Adrenal gland (tissue), 12 donors: ENCODE data around the gene FAM50A. TPM values are rescaled to one million over a fixed set of nuclear protein-coding genes. Genes with fewer than 3 reads are reported as not detected.

ENCODE experiments used
- DNase-seq, 7 donors: peaks; one replicate each; pipeline ENCODE4 v3.0.0-alpha.2; 2019 to 2020
- H3K27ac ChIP-seq, 5 donors: fragments of 200-600 bp; sonication (generic) in 4 of 5; 1 replicate in 3 of 5; 2 replicates in 2 of 5; pipeline versions ENCODE4 v1.5.1 to v1.8.0; 2016 to 2020; ENCODE audit warnings: mild to moderate bottlenecking in 1 of 5
- H3K27me3 ChIP-seq: fragments of 200-600 bp; 2 replicates; pipeline ENCODE4 v1.8.0; 2021
- H3K36me3 ChIP-seq, 2 donors: fragments of 200-600 bp; replicated peaks in 1 of 2; 1 replicate in 1 of 2; 2 replicates in 1 of 2; pipeline versions ENCODE4 v1.5.1 to v1.8.0; 2018 to 2022
- H3K4me1 ChIP-seq, 2 donors: fragments of 200-600 bp; replicated peaks in 1 of 2; 1 replicate in 1 of 2; 2 replicates in 1 of 2; pipeline versions ENCODE4 v1.5.1 to v1.8.0; 2018 to 2021
- H3K4me3 ChIP-seq, 4 donors: fragments of 200-600 bp; sonication (generic) in 3 of 4; one replicate each; pipeline ENCODE4 v1.5.1; 2016 to 2018
- H3K9me3 ChIP-seq, 3 donors: fragments of 200-600 bp; sonication (generic) in 1 of 3; replicated peaks in 1 of 3; 1 replicate in 2 of 3; 2 replicates in 1 of 3; pipeline versions ENCODE4 v1.5.1 to v1.8.0; 2016 to 2021
- POLR2A ChIP-seq, 2 donors: fragments of 450-650 bp; IDR thresholded peaks; one replicate each; pipeline ENCODE4 v1.6.1; 2017; ENCODE audit warnings: antibody characterized with exemption in 2 of 2, mild to moderate bottlenecking in 2 of 2, moderate library complexity in 1 of 2
- WGBS, 4 donors: extraction: QIAGEN DNeasy Blood & Tissue Kit in 2 of 4; methylation state at CpG; one replicate each; pipeline versions ENCODE4 v1.1.5 to v1.1.7; 2013 to 2017; 5-methylcytosine and 5-hydroxymethylcytosine counted together
- intact Hi-C, 2 donors: fragments of 100-400 bp; cut with DNase I; formaldehyde crosslinking; loops; one replicate each; pipeline versions ENCODE4 v1.14.1 to v1.15.0; 2022 to 2023
- polyA plus RNA-seq, 3 donors: library from polyadenylated mRNA; stranded (reverse); fragments of 200-250 nt in 2 of 3; fragments of 350-450 nt in 1 of 3; fragmentation: Illumina TruSeq in 1 of 3; extraction: RNeasy Lipid Tissue Mini Kit (QIAGEN cat#74804) in 1 of 3; gene quantifications; one replicate each; pipeline ENCODE4 v1.2.3, GENCODE V29; 2013 to 2014
- total RNA-seq, 9 donors: library from RNA; depleted of rRNA in 4 of 9; stranded (reverse); fragments of >200 nt in 4 of 9; fragments of 120-200 nt in 1 of 9; fragmentation: NEBNext Ultra II Directional in 1 of 9; extraction: Animal tissue kit (Norgen Biotek cat#: 25700) in 1 of 9; gene quantifications; one replicate each; pipeline versions ENCODE4 v1.1.0 to v1.2.4, GENCODE V29; 2013 to 2023
- TF ChIP-seq, protein P1 (sequence below), 6 experiments: fragments of 450-650 bp in 4 of 6; fragments of 200-600 bp in 2 of 6; sonication (generic) in 1 of 6; IDR thresholded peaks; 1 replicate in 5 of 6; 2 replicates in 1 of 6; pipeline versions ENCODE4 v1.5.1 to v1.8.0; 2016 to 2021; ENCODE audit warnings: antibody characterized with exemption in 6 of 6, mild to moderate bottlenecking in 2 of 6, moderate library complexity in 1 of 6
- donor health status: healthy with polysubstance abuse.
- donor health status: Bipolar disorder and iron deficiency.
- donor health status: DM: yes; HTN: yes; CAD: no.
- donor health status: DM: no; HTN: no; CAD: no.
- donor health status: DM: no; HTN: no; CAD: no.
- donor health status: DM: yes; HTN: yes; CAD: no.

FAM50A gene
- total and polyA plus RNA-seq, 12 donors = 25.1 to 451 (median 59.4) TPM

- Histone ChIP-seq H3K9me3 (no peaks in the 10 kb centered on the region), H3K36me3 (no peaks in the 10 kb centered on the region), H3K4me1 (peaks cover 5 to 14% of the 10 kb centered on the region in 2 donors), H3K27ac (peak overlapping the region in 3 of 5 donors; percentile 81 to 97 (median 93)), H3K4me3 (peak overlapping the region in 1 of 4 donors; percentile 66), H3K27me3 (no peaks in the 10 kb centered on the region)
- no peak for TF ChIP-seq POLR2A (IDR thresholded peaks at IDR 0.05)
- TF ChIP-seq, protein P1, sequence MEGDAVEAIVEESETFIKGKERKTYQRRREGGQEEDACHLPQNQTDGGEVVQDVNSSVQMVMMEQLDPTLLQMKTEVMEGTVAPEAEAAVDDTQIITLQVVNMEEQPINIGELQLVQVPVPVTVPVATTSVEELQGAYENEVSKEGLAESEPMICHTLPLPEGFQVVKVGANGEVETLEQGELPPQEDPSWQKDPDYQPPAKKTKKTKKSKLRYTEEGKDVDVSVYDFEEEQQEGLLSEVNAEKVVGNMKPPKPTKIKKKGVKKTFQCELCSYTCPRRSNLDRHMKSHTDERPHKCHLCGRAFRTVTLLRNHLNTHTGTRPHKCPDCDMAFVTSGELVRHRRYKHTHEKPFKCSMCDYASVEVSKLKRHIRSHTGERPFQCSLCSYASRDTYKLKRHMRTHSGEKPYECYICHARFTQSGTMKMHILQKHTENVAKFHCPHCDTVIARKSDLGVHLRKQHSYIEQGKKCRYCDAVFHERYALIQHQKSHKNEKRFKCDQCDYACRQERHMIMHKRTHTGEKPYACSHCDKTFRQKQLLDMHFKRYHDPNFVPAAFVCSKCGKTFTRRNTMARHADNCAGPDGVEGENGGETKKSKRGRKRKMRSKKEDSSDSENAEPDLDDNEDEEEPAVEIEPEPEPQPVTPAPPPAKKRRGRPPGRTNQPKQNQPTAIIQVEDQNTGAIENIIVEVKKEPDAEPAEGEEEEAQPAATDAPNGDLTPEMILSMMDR (IDR thresholded peaks at IDR 0.05) = no peak
- no peak for DNase-seq
- WGBS, 4 donors = 75 to 93% (median 91%) methylated on average over 1 to 4 of the region's 4 CpGs; no CpG with 5 or more reads in 1 of the 4 donors
- intact Hi-C loops = no loop called here
Measured at GRCh38 chrX:154489182-154489581, 45.2 kb downstream of the FAM50A start.

DNA sequence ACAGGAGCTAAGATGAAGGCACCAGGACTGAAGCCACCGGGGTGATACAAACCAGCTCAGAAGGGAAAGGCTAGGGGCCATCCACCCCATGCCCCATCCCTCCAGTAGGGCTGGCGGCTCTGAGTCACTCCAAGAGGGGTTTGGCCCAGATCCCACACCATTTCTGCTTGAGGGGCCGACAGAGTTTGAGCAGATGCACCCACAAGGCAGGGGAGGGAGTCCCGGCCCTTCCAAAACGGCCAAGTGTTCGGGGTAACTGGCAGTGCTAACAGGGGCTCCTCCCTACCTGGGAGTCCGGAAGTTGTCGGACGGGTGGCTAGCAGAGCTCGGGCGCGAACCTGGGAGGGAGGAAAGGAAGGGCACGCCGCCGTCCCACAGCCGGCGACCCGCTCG lies 46.1 kb downstream of the FAM50A start:
- peak overlapping the region in 1 of 4 donors; percentile 66 for H3K4me3 ChIP-seq
- 1 to 66% (median 47%) methylated on average over 11 to 15 of the region's 19 CpGs; no CpG with 5 or more reads in 1 of the 4 donors for WGBS, 4 donors
- intact Hi-C loops = no loop called here
- no peaks in the 10 kb centered on the region for H3K36me3 ChIP-seq
- H3K27me3 ChIP-seq = no peaks in the 10 kb centered on the region
- H3K27ac ChIP-seq = peak overlapping the region; percentile 46 to 97 (median 88)
- TF ChIP-seq POLR2A (IDR thresholded peaks at IDR 0.05) = no peak
- TF ChIP-seq, protein P1 (IDR thresholded peaks at IDR 0.05) = no peak
- DNase-seq = peak in 6 of 7 donors; percentile 50 to 69 (median 56)
- peaks cover 5 to 8% of the 10 kb centered on the region in 2 donors for H3K4me1 ChIP-seq
- no peaks in the 10 kb centered on the region for H3K9me3 ChIP-seq

DNA sequence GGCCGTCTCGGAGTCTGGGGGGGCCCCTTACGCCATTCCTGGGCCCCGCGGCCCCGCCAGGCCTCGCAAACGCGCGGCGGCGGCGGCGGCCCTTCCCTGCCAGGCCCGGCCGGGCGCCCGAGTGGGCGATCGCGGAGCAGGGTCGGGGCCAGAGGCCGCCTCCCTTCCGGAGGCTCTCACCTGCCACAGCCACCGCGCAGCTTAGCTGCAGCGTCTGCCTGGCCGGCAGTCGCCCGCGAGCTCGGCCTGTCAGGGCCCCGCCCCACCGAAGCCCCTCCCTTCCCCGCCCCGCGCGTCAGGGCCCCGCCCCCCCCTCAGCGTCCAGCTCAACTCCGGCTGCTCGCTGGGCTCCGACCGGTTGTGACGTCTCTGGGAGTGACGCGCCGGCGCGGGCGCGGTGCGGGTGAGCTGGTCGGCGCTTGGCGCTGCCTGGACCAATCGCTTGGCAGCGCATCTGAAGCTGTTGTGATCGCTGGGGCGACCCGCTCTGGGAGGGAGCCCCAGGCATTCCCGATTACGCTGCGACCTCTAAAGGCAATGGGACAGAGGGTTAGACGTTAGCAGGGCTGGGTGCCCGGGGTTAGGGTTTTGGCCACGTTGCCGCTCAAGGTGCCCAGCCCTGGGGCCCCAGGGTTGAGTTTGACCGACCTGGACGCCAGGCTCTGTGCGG lies 46.6 kb downstream of the FAM50A start, which contains the start of gene SLC10A3:
TSS of gene SLC10A3 (minus strand) at position 216 of the 670 bp plus-strand sequence. CDS start 1,689 bp downstream, outside the sequence.
- WGBS, 4 donors = 0 to 26% (median 11%) methylated on average over 1 to 58 of the region's 71 CpGs
- Histone ChIP-seq H3K4me1 (peaks cover 3 to 6% of the 10 kb centered on the region in 2 donors), H3K9me3 (no peaks in the 10 kb centered on the region), H3K4me3 (peak within 1 kb of the TSS in 2 of 4 donors; percentile 2 to 66), H3K36me3 (no peaks in the 10 kb centered on the region), H3K27me3 (no peaks in the 10 kb centered on the region), H3K27ac (peak within 1 kb of the TSS; percentile 72 to 97 (median 88))
- DNase-seq = peak; percentile 93 to 97 (median 95)
- intact Hi-C loops = no loop called here
- peak; percentile 83 to 91 for TF ChIP-seq POLR2A (IDR thresholded peaks at IDR 0.05)
- TF ChIP-seq, protein P1 (IDR thresholded peaks at IDR 0.05) = no peak

DNA sequence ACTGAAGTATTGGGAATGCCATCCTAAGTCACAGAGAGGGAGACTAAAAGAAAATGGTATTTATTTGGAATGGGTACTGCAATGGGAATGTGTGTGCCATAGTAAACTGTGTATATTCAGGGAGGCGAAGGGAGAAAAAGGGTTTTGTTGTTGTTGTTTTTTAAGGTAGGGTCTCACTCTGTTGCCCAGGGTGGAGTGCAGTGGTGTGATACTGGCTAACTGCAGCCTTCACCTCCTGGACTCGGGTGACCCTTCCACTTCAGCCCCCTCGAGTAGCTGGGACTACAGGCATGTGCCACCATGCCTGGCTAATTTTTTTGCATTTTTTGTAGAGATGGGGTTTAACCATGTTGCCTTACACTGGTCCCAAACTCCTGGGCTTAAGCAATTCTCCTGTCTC lies 50.8 kb downstream of the FAM50A start:
- no peak for DNase-seq
- intact Hi-C loops = no loop called here

More for the DNA sequence above, 50.8 kb downstream of the FAM50A start:
- TF ChIP-seq, protein P1 (IDR thresholded peaks at IDR 0.05) = no peak
- no peak for TF ChIP-seq POLR2A (IDR thresholded peaks at IDR 0.05)
- H3K36me3 ChIP-seq = no peaks in the 10 kb centered on the region
- H3K27me3 ChIP-seq = no peaks in the 10 kb centered on the region
- H3K4me1 ChIP-seq = peaks cover 0 to 1% of the 10 kb centered on the region in 2 donors
- H3K4me3 ChIP-seq = no peak overlapping the region
- no peak overlapping the region for H3K27ac ChIP-seq
- no peaks in the 10 kb centered on the region for H3K9me3 ChIP-seq
- WGBS, 4 donors = 63 to 86% (median 77%) methylated on average over 3 of the region's 3 CpGs
